IMR-90 (cell line): ENCODE results near the gene P2RY2. TPM values are rescaled to one million over a fixed set of nuclear protein-coding genes. Genes with fewer than 3 reads are reported as not detected.

Source experiments
- ATAC-seq: fragments of 200-7000 bp; cut with Tn5 transposase; 2 replicates; pipeline ENCODE4 v1.9.1; 2020; ENCODE audit warnings: low read depth, mild to moderate bottlenecking, moderate library complexity
- BruUV-seq: library from RNA; stranded (reverse); fragments of 400-500 nt; replicated peaks from 2 replicates; lab custom pipeline; 2021; lab: Mats Ljungman, UMichigan
- CTCF ChIA-PET: fragments of 300-600 bp; formaldehyde crosslinking; extraction: SDS; loops from one replicate; lab custom pipeline; 2021; ENCODE audit warnings: antibody characterized with exemption; lab: Yijun Ruan, JAX
- POLR2A ChIA-PET: fragments of 300-600 bp; sonication (Branson Sonifier 250); formaldehyde crosslinking; loops from one replicate; lab custom pipeline; 2022; ENCODE audit warnings: antibody characterized with exemption; ENCODE audit not compliant: unreplicated experiment; lab: Charles Lee
- DNase-seq: peaks from one replicate; pipeline ENCODE4 v3.0.0; 2013
- H2AFZ ChIP-seq: replicated peaks from 2 replicates; pipeline ENCODE3; 2013; ENCODE audit warnings: low read length, mild to moderate bottlenecking; ENCODE audit not compliant: poor library complexity
- H2AK5ac ChIP-seq: 2 replicates; pipeline ENCODE4 v1.6.1; 2013; ENCODE audit warnings: low read depth, low read length, inconsistent platforms
- H2AK9ac ChIP-seq: replicated peaks from 2 replicates; pipeline ENCODE3; 2013; ENCODE audit warnings: mild to moderate bottlenecking, low read depth, low read length, moderate library complexity; ENCODE audit not compliant: poor library complexity
- H2BK120ac ChIP-seq: 2 replicates; pipeline ENCODE4 v1.6.1; 2013; ENCODE audit warnings: low read depth, low read length, inconsistent platforms
- H2BK15ac ChIP-seq: 3 replicates; pipeline ENCODE4 v1.6.1; 2013; ENCODE audit warnings: low read depth, low read length, inconsistent platforms
- H2BK20ac ChIP-seq: 2 replicates; pipeline ENCODE4 v1.6.1; 2013; ENCODE audit warnings: low read depth, mild to moderate bottlenecking, inconsistent platforms, low read length, moderate library complexity
- H2BK5ac ChIP-seq: 2 replicates; pipeline ENCODE4 v1.6.1; 2013; ENCODE audit warnings: mild to moderate bottlenecking, low read depth, low read length, inconsistent platforms; ENCODE audit not compliant: poor library complexity, severe bottlenecking
- H3K14ac ChIP-seq: replicated peaks from 2 replicates; pipeline ENCODE4 v1.6.1; 2013; ENCODE audit warnings: low read depth, low read length, inconsistent platforms
- H3K18ac ChIP-seq: 2 replicates; pipeline ENCODE4 v1.6.1; 2013; ENCODE audit warnings: low read depth, low read length, control low read depth
- H3K23ac ChIP-seq: 2 replicates; pipeline ENCODE4 v1.6.1; 2013; ENCODE audit warnings: low read depth, low read length, inconsistent platforms
- H3K27ac ChIP-seq: 2 replicates; pipeline ENCODE4 v1.5.1; 2013; ENCODE audit warnings: mild to moderate bottlenecking, control low read depth, low read length; ENCODE audit not compliant: insufficient read depth
- H3K27me3 ChIP-seq: 2 replicates; pipeline ENCODE4 v1.6.1; 2013; ENCODE audit warnings: low read length; ENCODE audit not compliant: control insufficient read depth, insufficient read depth
- H3K36me3 ChIP-seq: 2 replicates; pipeline ENCODE4 v1.6.1; 2013; ENCODE audit warnings: low read length, mixed read lengths; ENCODE audit not compliant: control insufficient read depth, insufficient read depth
- H3K4ac ChIP-seq: 2 replicates; pipeline ENCODE4 v1.6.1; 2013; ENCODE audit warnings: low read depth, low read length, inconsistent platforms
- H3K4me1 ChIP-seq: 2 replicates; pipeline ENCODE4 v1.6.1; 2013; ENCODE audit warnings: low read length, mixed read lengths; ENCODE audit not compliant: control insufficient read depth, insufficient read depth
- H3K4me2 ChIP-seq: 2 replicates; pipeline ENCODE4 v1.6.1; 2013; ENCODE audit warnings: low read depth, mild to moderate bottlenecking, control low read depth, low read length, moderate library complexity
- H3K4me3 ChIP-seq: 2 replicates; pipeline ENCODE4 v1.5.1; 2013; ENCODE audit warnings: low read depth, mild to moderate bottlenecking, control low read depth, low read length, moderate library complexity; ENCODE audit not compliant: insufficient read depth
- H3K56ac ChIP-seq: 2 replicates; pipeline ENCODE4 v1.6.1; 2013; ENCODE audit warnings: low read length, inconsistent platforms; ENCODE audit not compliant: insufficient read depth; ENCODE audit errors: extremely low read depth
- H3K79me1 ChIP-seq, 2 experiments: 2 replicates each; pipeline ENCODE4 v1.6.1; 2013; ENCODE audit warnings: low read length in 2 of 2, inconsistent platforms in 1 of 2, low read depth in 1 of 2
- H3K9ac ChIP-seq: 2 replicates; pipeline ENCODE4 v1.6.1; 2013; ENCODE audit warnings: low read depth, low read length, control low read depth
- H3K9me1 ChIP-seq: 2 replicates; pipeline ENCODE4 v1.6.1; 2013; ENCODE audit warnings: low read length, inconsistent platforms; ENCODE audit not compliant: insufficient read depth
- H3K9me3 ChIP-seq: 2 replicates; pipeline ENCODE4 v1.6.1; 2013; ENCODE audit warnings: low read length; ENCODE audit not compliant: control insufficient read depth, insufficient read depth
- H4K20me1 ChIP-seq: 2 replicates; pipeline ENCODE4 v1.6.1; 2013; ENCODE audit warnings: low read length, inconsistent platforms; ENCODE audit not compliant: insufficient read depth
- H4K5ac ChIP-seq: 2 replicates; pipeline ENCODE4 v1.6.1; 2013; ENCODE audit warnings: mild to moderate bottlenecking, low read depth, low read length, control low read depth
- H4K8ac ChIP-seq, 2 experiments: 2 replicates each; pipeline ENCODE4 v1.6.1; 2013; ENCODE audit warnings: low read depth in 2 of 2, low read length in 2 of 2, control low read depth in 1 of 2, inconsistent platforms in 1 of 2
- H4K91ac ChIP-seq: 2 replicates; pipeline ENCODE4 v1.6.1; 2013; ENCODE audit warnings: low read depth, low read length, inconsistent platforms; ENCODE audit not compliant: insufficient read depth
- CHD1 ChIP-seq: IDR thresholded peaks from 2 replicates; pipeline ENCODE4 v1.6.1; 2012; ENCODE audit warnings: low read depth, low read length, improper control_type of control experiment
- ELK1 ChIP-seq: fragments of 150-350 bp; IDR thresholded peaks from 2 replicates; pipeline ENCODE4 v1.6.1; 2016; ENCODE audit warnings: low read depth, mild to moderate bottlenecking, low read length, moderate library complexity, borderline replicate concordance
- FOS ChIP-seq: fragments of 150-350 bp; IDR thresholded peaks from 2 replicates; pipeline ENCODE4 v1.6.1; 2016; ENCODE audit warnings: low read depth, low read length
- MAZ ChIP-seq: IDR thresholded peaks from 2 replicates; pipeline ENCODE4 v1.6.1; 2012; ENCODE audit warnings: low read depth, mild to moderate bottlenecking, low read length, improper control_type of control experiment, moderate library complexity, borderline replicate concordance
- MXI1 ChIP-seq: IDR thresholded peaks from 2 replicates; pipeline ENCODE4 v1.6.1; 2012; ENCODE audit warnings: low read depth, mild to moderate bottlenecking, low read length, moderate library complexity, borderline replicate concordance
- NFE2L2 ChIP-seq: fragments of 150-350 bp; IDR thresholded peaks from 2 replicates; pipeline ENCODE4 v1.6.1; 2016; ENCODE audit warnings: low read depth, mild to moderate bottlenecking, low read length
- RFX5 ChIP-seq: IDR thresholded peaks from 2 replicates; pipeline ENCODE4 v1.8.0; 2012; ENCODE audit warnings: low read depth, mild to moderate bottlenecking, low read length, moderate library complexity
- SMC3 ChIP-seq: fragments of 150-350 bp; IDR thresholded peaks from 2 replicates; pipeline ENCODE4 v1.6.1; 2016; ENCODE audit warnings: low read depth, mild to moderate bottlenecking, antibody characterized with exemption, low read length, moderate library complexity
- WGBS, 2 experiments: methylation state at CpG; one replicate each; pipeline versions ENCODE4 v1.1.5 to v1.1.7; 2013; ENCODE audit warnings: missing lambda C conversion rate in 2 of 2; ENCODE audit not compliant: insufficient read length in 1 of 2; ENCODE audit errors: extremely low coverage in 2 of 2; 5-methylcytosine and 5-hydroxymethylcytosine counted together
- dilution Hi-C: fragments of 300-500 bp; cut with HindIII; formaldehyde crosslinking; loops from one replicate; pipeline ENCODE4 v1.14.3; 2018; ENCODE audit warnings: low sequenced_read_pairs; ENCODE audit not compliant: unreplicated experiment
- in situ Hi-C: fragments of 300-500 bp; cut with MboI; formaldehyde crosslinking; loops from 3 replicates; pipeline ENCODE4 v1.14.3; 2019; ENCODE audit warnings: low sequenced_read_pairs, inconsistent platforms, mixed read lengths
- intact Hi-C: fragments of 100-400 bp; cut with micrococcal nuclease; formaldehyde crosslinking; loops from 2 replicates; pipeline ENCODE4 v1.10.0; 2022
- polyA plus RNA-seq, 3 experiments: library from polyadenylated mRNA; depleted of rRNA; stranded (reverse); fragments of >200 nt; gene quantifications; 2 replicates each; pipeline ENCODE4 v1.2.3, GENCODE V29; 2012; ENCODE audit warnings: low replicate concordance in 1 of 3
- total RNA-seq: library from RNA; depleted of rRNA; stranded (reverse); fragments of >200 nt; gene quantifications from 2 replicates; pipeline ENCODE4 v1.2.3, GENCODE V29; 2012

P2RY2 gene
- total and polyA plus RNA-seq, 2 of the 4 experiments (the other 2 are of a cell fraction): not detected

DNA sequence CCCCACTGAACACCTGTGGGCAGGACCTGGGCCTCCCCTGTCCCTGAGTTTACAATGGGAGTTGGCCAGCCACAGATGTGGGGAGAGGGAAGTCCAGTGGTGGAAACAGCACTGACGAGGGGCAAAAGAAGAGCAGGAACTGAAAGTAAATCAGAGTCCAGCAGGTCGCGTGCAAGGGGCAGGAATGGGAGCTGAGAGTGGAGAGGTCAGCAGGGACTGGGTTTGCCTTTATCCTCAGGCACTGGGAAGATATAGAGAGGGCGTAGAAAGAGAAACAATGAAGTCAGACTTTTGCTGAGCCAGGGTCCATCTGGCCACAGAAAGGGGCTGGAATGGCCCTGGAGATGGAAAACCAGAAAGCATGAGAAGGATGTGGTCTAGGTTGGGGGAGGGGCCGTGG, 62.5 kb downstream of the P2RY2 start:
- Histone ChIP-seq H2BK120ac (no peak overlapping the region), H3K23ac (no peak overlapping the region), H3K4me2 (no peak overlapping the region), H3K27me3 (peaks cover 22% of the 10 kb centered on the region), H3K9me1 (no peaks in the 10 kb centered on the region; the same call in 1 of the 2 replicates), H2BK15ac (no peak overlapping the region), H3K9ac (no peak overlapping the region), H2AFZ (no peak overlapping the region), H2BK5ac (no peak overlapping the region), H3K4me1 (no peaks in the 10 kb centered on the region), H3K4ac (no peak overlapping the region), H3K9me3 (no peaks in the 10 kb centered on the region), H3K79me1 (no peaks in the 10 kb centered on the region), H3K36me3 (no peaks in the 10 kb centered on the region), H4K91ac (no peak overlapping the region), H3K14ac (no peak overlapping the region), H4K5ac (no peak overlapping the region), H2BK20ac (no peak overlapping the region), H3K56ac (no peak overlapping the region), H3K27ac (no peak overlapping the region), H2AK9ac (no peak overlapping the region), H4K20me1 (no peaks in the 10 kb centered on the region), H4K8ac (no peak overlapping the region), H3K4me3 (no peak overlapping the region), H3K18ac (no peak overlapping the region), H2AK5ac (no peak overlapping the region)
- WGBS, 2 experiments: 65% methylated on average over 4 of the region's 5 CpGs; no CpG with 5 or more reads in 1 of the 2 experiments
- no TSS peak for BruUV-seq
- ATAC-seq: no peak
- in situ Hi-C loops: loop anchor here (10.0 kb wide), 1 partner anchor 556 kb away; no protein-coding TSS in a partner anchor
- intact Hi-C loops: no loop called here
- CTCF ChIA-PET: interaction anchor here (0.7 kb wide), 1 partner anchor 356 kb away, joined by 3 read pairs; no protein-coding TSS in a partner anchor
- dilution Hi-C loops: no loop called here
- TF ChIP-seq MAZ (no peak), MXI1 (no peak), FOS (no peak), RFX5 (no peak), CHD1 (no peak), NFE2L2 (no peak), SMC3 (no peak), ELK1 (no peak)
- POLR2A ChIA-PET: no interaction called here
- no peak for DNase-seq
